Measurements from ENCODE around the gene UGP2. TPM values are rescaled to one million over a fixed set of nuclear protein-coding genes. Genes with fewer than 3 reads are reported as not detected.

UGP2 gene
- total RNA-seq, 1 experiment from 2014 or later = 883 TPM

DNA sequence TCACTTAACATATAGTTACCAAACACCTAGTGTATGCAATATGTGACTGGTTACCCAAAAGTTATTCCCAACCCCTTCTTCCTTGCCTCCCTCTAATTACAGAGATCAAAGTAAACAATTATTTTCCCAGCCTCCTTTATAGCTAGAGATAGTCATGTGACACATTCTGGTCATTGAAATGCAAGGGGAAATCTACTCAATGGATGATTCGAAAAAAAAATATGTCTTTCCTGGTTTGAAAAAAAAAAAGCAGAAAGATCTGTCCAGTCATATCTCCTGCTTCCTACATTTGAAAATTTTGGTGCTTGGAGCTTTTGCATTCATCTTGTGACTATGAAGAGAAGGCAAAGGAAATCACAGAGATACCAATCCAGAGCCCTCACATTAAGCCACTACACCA is 27.6 kb upstream of the UGP2 start:
- H3K23ac ChIP-seq (ENCODE audit: insufficient read length, low read depth, low read length) = no peak overlapping the region
- H3K79me1 ChIP-seq (ENCODE audit: insufficient read depth, low read depth, low read length, poor library complexity, severe bottlenecking) = no peaks in the 10 kb centered on the region
- no peak overlapping the region for H3K56ac ChIP-seq (ENCODE audit: insufficient read length, low read depth, low read length)
- no peak overlapping the region for H2BK12ac ChIP-seq (ENCODE audit: insufficient read length, low read depth, low read length)
- Mint-ChIP-seq H3K4me3 (no peak overlapping the region), H3K27me3 (ENCODE audit: low read depth) (no peaks in the 10 kb centered on the region), H3K4me1 (peaks cover 11 to 14% of the 10 kb centered on the region in 2 experiments; a peak in 3 of 4 replicates), H3K9me3 (peaks cover 3 to 4% of the 10 kb centered on the region in 2 experiments; a peak in 4 of 5 replicates), H3K27ac (no peak overlapping the region), H3K36me3 (ENCODE audit: insufficient read depth in 1 of 3, low read depth in 3 of 3) (peaks cover 0 to 8% (median 2%) of the 10 kb centered on the region in 3 experiments; a peak in 3 of 7 replicates)
- no peak overlapping the region for H3K27ac ChIP-seq (ENCODE audit: insufficient read length, low read depth, low read length)
- H2BK15ac ChIP-seq (ENCODE audit: low read depth, low read length) = no peak overlapping the region
- no peak overlapping the region for H3K14ac ChIP-seq (ENCODE audit: insufficient read depth, low read length)
- no peaks in the 10 kb centered on the region for H3K27me3 ChIP-seq (ENCODE audit: insufficient read depth, low read length)
- H3K9ac ChIP-seq (ENCODE audit: extremely low read depth, insufficient read length, low read length) = no peak overlapping the region
- no peaks in the 10 kb centered on the region for H4K20me1 ChIP-seq (ENCODE audit: control insufficient read depth, insufficient read depth, insufficient read length)
- H3T11ph ChIP-seq (ENCODE audit: low read length) = no peak overlapping the region
- no peak overlapping the region for H2BK5ac ChIP-seq (ENCODE audit: insufficient read length, low read length)
- H3K18ac ChIP-seq (ENCODE audit: insufficient read length, low read depth, low read length) = no peak overlapping the region
- no CpG with 5 or more reads among the region's 1 CpG for WGBS (ENCODE audit: extremely low coverage, insufficient read length, low lambda C conversion rate)
- H2AFZ ChIP-seq (ENCODE audit: low read length) = no peak overlapping the region
- H3K4ac ChIP-seq (ENCODE audit: low read depth, low read length) = no peak overlapping the region
- no peaks in the 10 kb centered on the region for H3K79me2 ChIP-seq (ENCODE audit: insufficient read depth, low read length)
- H4K8ac ChIP-seq (replicated peaks; ENCODE audit: insufficient read length, low read depth, low read length) = no peak overlapping the region
- H4K91ac ChIP-seq (ENCODE audit: insufficient read length, low read depth, low read length) = no peak overlapping the region
- H2BK20ac ChIP-seq (ENCODE audit: low read depth, low read length, poor library complexity, severe bottlenecking) = no peak overlapping the region
- H3K4me2 ChIP-seq (ENCODE audit: insufficient read depth, insufficient read length, low read length) = no peak overlapping the region
- no peak for DNase-seq
- no peaks in the 10 kb centered on the region for H3K9me3 ChIP-seq (ENCODE audit: control insufficient read depth, low read depth, low read length)
- H3K23me2 ChIP-seq (ENCODE audit: insufficient read length, low read depth, low read length, poor library complexity, severe bottlenecking) = no peaks in the 10 kb centered on the region
- no peak overlapping the region for H4K5ac ChIP-seq (ENCODE audit: insufficient read length, low read depth, low read length)
- H3K4me1 ChIP-seq (ENCODE audit: insufficient read depth, low read length) = no peaks in the 10 kb centered on the region
- H2BK120ac ChIP-seq (ENCODE audit: low read depth, low read length, poor library complexity, severe bottlenecking) = no peak overlapping the region
- TF ChIP-seq, protein P1, sequence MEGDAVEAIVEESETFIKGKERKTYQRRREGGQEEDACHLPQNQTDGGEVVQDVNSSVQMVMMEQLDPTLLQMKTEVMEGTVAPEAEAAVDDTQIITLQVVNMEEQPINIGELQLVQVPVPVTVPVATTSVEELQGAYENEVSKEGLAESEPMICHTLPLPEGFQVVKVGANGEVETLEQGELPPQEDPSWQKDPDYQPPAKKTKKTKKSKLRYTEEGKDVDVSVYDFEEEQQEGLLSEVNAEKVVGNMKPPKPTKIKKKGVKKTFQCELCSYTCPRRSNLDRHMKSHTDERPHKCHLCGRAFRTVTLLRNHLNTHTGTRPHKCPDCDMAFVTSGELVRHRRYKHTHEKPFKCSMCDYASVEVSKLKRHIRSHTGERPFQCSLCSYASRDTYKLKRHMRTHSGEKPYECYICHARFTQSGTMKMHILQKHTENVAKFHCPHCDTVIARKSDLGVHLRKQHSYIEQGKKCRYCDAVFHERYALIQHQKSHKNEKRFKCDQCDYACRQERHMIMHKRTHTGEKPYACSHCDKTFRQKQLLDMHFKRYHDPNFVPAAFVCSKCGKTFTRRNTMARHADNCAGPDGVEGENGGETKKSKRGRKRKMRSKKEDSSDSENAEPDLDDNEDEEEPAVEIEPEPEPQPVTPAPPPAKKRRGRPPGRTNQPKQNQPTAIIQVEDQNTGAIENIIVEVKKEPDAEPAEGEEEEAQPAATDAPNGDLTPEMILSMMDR (conservative IDR thresholded peaks at IDR 0.05) = no peak
- H2AK5ac ChIP-seq (ENCODE audit: insufficient read length, low read length) = no peak overlapping the region

All from H9 (cell line).